Fibroblast of skin of scalp (primary cell): ENCODE measurements around the gene WNT7A. TPM values are rescaled to one million over a fixed set of nuclear protein-coding genes. Genes with fewer than 3 reads are reported as not detected.
A peak's percentile ranks its signal among the peaks of the same experiment; 100 is the strongest.
"Not testable (repeated sequence)": the region's sequence is repeated elsewhere in the genome, so short reads cannot be mapped to it uniquely, and the experiment has no call there.

ENCODE experiments used
- DNase-seq: peaks from one replicate; pipeline ENCODE4 v3.0.0-alpha.2; 2013
- polyA plus RNA-seq, 2 experiments: library from polyadenylated mRNA; unstranded; fragments of 120-200 nt; gene quantifications; one replicate each; pipeline ENCODE4 v1.2.1, GENCODE V29; 2013; ENCODE audit not compliant: insufficient read length in 2 of 2

WNT7A gene
- polyA plus RNA-seq (2013, experiment 1 of 2; ENCODE audit: insufficient read length): not detected
- 0.11 TPM for polyA plus RNA-seq (2013, experiment 2 of 2; ENCODE audit: insufficient read length)

GRCh38 chr3:13879946-13880810 is at the start of gene WNT7A:
TSS of gene WNT7A (minus strand) at chr3:13880071. CDS start at chr3:13879816, 255 bp downstream.
- no peak for DNase-seq

- DNase-seq: not testable (repeated sequence)
These were observed 48.9 kb upstream of the WNT7A start for GRCh38 chr3:13928741-13929140.

GRCh38 chr3:13927295-13927694 is 47.4 kb upstream of the WNT7A start:
- DNase-seq: no peak

GRCh38 chr3:13916375-13916774 is 36.5 kb upstream of the WNT7A start:
- DNase-seq: no peak

DNA sequence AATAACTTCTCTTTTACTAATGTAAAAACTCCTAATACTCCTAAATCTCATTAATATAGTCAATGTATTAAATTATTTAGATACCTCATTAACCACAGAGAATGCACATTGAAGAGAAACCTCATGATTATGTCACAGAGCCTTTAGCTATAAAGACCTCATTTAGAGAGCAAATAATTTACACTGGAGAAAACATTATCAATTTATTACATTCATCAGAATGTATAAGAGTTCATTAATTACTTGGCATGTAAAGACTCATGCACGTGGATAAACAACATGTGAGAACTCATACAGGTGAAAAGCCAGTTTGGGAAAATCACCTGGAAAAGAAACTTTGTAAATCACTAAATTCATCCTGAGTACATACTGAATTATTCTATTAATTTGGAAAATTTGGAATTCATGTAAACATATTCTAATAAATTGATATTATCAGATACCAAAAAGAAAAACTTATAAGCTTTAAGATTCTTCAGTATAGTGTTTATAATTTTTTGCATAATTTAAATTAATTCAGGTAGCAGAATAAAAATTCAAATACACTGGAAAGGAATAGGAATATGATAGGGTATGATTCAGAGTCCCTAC is 22.9 kb upstream of the WNT7A start:
- no peak for DNase-seq

GRCh38 chr3:13901935-13902584 is 22.2 kb upstream of the WNT7A start:
- no peak for DNase-seq

- no peak for DNase-seq
These were observed 18.5 kb upstream of the WNT7A start for GRCh38 chr3:13898346-13898745.

- peak; percentile 63 for DNase-seq
These were observed 16.7 kb upstream of the WNT7A start for GRCh38 chr3:13896473-13897154.

DNA sequence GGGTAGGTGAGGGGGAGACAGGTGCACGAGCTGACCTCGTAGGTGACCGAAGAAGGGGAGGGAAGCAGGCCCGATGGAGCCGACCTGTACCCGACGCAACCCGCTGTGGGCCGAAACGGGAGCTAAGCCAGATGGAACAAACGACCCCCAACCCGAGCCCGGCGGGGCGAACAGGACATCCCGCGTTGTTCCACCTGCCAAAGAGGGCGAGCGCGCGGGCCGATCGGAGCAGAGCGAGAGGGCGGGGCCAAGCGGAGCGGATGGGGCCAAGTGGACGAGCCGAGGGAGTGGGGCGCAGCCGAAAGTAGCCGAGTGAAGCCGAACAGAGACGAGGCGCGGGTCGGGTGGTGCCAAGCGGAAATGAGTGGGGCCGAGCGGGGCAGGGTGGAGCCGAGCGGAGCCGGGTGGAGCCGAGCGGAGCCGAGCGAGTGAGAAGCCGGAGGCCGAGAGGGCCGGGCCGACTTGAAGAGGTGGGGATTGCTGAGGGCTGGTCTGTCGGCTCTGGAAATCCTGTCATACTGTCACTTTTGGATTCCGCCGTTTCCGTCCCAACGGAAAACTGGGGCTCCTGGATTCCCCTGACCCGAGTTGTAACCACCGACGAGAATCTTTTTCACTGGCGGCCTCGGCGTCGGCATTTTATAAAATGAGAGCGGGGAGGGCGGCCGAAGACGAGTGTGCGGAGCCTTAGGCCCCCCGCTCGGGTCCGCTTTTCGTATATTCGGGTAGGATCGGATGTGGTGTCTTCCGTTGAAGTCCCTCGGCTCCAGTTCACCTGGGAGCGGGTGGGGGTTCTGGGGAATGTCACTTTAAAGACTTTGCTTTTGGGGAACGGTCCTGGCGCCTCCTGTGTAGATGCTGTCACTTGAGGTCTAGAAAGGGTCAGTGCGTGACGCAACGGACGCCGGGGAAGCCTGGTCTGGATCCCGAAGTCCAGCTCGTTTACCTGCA is 15.6 kb upstream of the WNT7A start:
- DNase-seq: peak; percentile 86

DNA sequence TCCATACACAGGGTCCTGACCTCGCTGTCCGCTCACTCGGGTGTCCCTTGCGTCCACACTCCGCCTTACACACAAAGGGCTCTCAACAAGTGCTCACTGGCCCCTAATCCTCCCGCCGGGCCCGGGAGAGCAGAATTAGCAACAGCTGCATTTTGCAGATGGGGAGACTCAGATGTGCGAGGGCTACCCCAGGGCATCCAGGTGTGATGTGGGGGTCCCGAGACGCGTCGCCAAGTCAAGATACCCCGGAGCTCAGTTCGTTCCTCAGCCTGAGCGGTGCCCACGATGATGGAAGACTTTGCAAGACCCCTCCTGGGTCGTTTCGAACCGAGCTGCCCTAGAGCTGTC is 14.9 kb upstream of the WNT7A start:
- DNase-seq: no peak

DNA sequence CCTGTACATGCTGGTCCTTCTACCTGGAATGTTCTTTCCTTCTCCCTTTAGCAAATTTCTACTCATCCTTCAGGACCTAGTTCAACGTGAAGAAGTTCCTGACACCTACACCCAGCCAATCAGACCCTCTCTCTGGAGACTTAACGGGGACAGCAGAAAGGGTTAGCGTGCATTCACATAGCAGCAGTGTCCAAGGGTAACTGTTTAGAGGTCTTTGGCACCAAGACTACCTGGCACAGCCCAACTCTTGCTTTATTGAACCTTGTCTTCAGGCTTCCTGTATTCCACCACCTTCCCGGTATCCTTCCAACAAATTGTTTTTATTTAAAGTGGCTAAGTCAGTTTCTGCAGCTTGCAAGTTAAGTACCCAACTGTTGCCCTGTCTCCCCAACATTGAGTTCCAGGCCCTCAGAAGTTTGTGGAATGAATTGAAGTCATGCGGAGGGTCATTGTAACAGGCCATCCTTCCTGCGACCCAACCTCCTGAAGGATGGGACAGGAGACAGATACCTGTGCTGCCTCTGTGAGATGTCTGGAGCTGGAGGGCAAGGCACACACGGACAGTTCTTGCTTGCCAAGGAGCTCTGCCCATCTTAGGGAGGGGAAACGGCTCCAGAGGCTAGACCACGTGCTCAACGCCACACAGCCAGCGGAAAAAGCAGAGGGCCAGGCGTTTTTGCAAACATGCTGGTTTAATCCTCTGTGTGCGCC is 14.4 kb upstream of the WNT7A start:
- no peak for DNase-seq

GRCh38 chr3:13892304-13892703 is 12.4 kb upstream of the WNT7A start:
- DNase-seq: no peak

DNA sequence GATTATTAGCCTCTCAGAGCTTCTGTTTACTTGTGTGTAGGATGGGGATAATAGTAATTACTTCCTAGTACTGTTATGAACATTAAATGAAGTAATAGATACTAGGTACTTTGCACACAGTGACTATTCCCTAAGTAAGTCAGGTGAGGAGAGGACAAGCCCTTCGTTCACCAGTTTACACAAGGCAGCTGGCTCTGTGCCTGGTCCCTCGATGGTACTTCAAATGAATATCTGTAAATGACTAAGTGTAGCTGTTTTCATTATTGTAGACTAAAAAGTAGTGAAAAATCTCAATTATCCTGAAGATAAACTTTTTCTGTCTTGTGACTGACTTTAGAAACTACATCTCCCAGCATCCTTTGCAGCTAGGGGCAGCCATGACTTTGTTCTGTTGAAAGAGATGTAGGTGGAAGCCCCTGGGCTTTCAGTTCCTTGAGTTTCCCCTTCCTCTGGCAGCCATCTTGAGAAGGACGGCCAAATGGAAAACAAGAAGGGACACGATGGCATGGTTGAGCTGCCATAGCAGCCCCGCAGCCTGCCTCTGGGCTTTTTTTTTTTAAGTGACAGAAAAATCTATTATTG is 11.7 kb upstream of the WNT7A start:
- no peak for DNase-seq

GRCh38 chr3:13891017-13891392 is 11.1 kb upstream of the WNT7A start:
- no peak for DNase-seq

- DNase-seq: no peak
These were observed 10.6 kb upstream of the WNT7A start for GRCh38 chr3:13890377-13891016.

- DNase-seq: no peak
These were observed 8.7 kb upstream of the WNT7A start for GRCh38 chr3:13888576-13888975.

GRCh38 chr3:13887495-13888300 is 7.8 kb upstream of the WNT7A start:
- DNase-seq: no peak

- DNase-seq: no peak
These were observed 6.8 kb upstream of the WNT7A start for GRCh38 chr3:13886593-13887129.

DNA sequence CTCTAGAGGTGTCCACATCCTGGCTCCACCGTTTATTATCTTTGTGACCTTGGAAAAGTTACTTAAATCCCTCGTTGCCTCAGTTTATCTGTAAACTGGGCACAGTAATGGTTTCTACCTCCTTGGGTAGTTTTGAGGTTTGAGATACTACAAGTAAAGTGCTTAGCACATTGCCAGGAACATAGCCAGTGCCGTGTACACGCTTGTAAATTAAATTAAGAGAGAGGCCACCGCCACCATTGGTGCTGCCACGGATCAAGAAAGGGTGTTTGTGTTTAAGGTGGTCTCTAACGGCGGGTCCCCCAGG is 5.8 kb upstream of the WNT7A start:
- no peak for DNase-seq
